GM12801 (cell line): ENCODE data around the gene STX18.

Experiments used
- CTCF ChIP-seq: IDR thresholded peaks from one replicate; pipeline ENCODE4 v1.5.1; 2011; ENCODE audit warnings: control low read depth; ENCODE audit not compliant: insufficient read length; ENCODE audit errors: extremely low read depth

STX18 gene

GRCh38 chr4:4410271-4410670 is 131.6 kb downstream of the STX18 start:
- no peak for TF ChIP-seq CTCF

GRCh38 chr4:4409416-4410115 is 132.3 kb downstream of the STX18 start:
- TF ChIP-seq CTCF, result no peak

GRCh38 chr4:4408576-4409335 is 133.1 kb downstream of the STX18 start:
- no peak for TF ChIP-seq CTCF

GRCh38 chr4:4408132-4408523 is 133.7 kb downstream of the STX18 start:
- no peak for TF ChIP-seq CTCF

- TF ChIP-seq CTCF, result no peak
Observed at GRCh38 chr4:4407299-4408131, 134.3 kb downstream of the STX18 start.

GRCh38 chr4:4406455-4407298 is 135.2 kb downstream of the STX18 start:
- TF ChIP-seq CTCF, result no peak
